ENCODE data around the gene RCN2.

DNA sequence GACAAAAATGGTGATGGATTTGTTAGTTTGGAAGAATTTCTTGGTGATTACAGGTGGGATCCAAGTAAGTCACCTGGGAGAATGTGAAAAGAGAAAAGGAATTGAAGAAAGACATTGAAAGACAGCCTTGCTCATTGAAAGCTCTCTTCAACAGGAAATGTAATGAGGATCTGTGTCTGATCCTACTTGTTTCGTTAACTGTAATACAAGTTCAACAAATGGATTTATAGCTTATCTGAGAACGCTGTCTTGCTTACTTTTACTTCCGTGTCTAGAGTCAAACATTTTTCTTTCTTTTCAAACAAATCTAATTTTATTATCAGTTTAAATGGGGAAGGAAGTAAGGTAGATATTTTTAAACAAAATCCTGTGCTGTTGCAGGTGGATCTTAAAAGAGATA is 15.9 kb downstream of the RCN2 start:
- no peak for TF ChIP-seq POLR2A (IDR thresholded peaks at IDR 0.05)
- no peak for TF ChIP-seq EP300 (IDR thresholded peaks at IDR 0.05; ENCODE audit: low read depth)
- TF ChIP-seq CTCF (IDR thresholded peaks at IDR 0.05), result no peak

Measured in transverse colon (tissue), 3 donors.